K562 (cell line): ENCODE data around the gene ZNF485. TPM values are rescaled to one million over a fixed set of nuclear protein-coding genes. Genes with fewer than 3 reads are reported as not detected.

Experiments used
- ATAC-seq: fragments of 200-7000 bp; cut with Tn5 transposase; 3 replicates; pipeline ENCODE4 v1.9.1; 2020; ENCODE audit warnings: moderate library complexity
- BruUV-seq: library from RNA; stranded (reverse); fragments of 400-500 nt; replicated peaks from 2 replicates; lab custom pipeline; 2021; lab: Mats Ljungman, UMichigan
- CTCF ChIA-PET: fragments of 300-600 bp; formaldehyde crosslinking; extraction: SDS; loops from one replicate; lab custom pipeline; 2021; ENCODE audit warnings: low intra/inter-chr PET ratio; lab: Yijun Ruan, JAX
- POLR2A ChIA-PET: fragments of 300-600, 350-650 bp; sonication (Branson Sonifier 250); formaldehyde crosslinking; extraction: SDS; loops from one replicate; lab custom pipeline; 2021; ENCODE audit warnings: antibody characterized with exemption, inconsistent platforms; lab: Yijun Ruan, JAX
- DNase-seq, 4 experiments: peaks; one replicate each; pipeline versions ENCODE4 v3.0.0 to v3.0.0-alpha.2; 2011 to 2018; ENCODE audit warnings: low spot score in 3 of 4, mixed read lengths in 3 of 4; ENCODE audit errors: extremely low read depth in 1 of 4
- FAIRE-seq: peaks from 2 replicates; lab custom pipeline; 2011; peaks lifted over from hg19 to GRCh38; lab: Jason Lieb, UNC
- H2AFZ ChIP-seq: 2 replicates; pipeline ENCODE4 v1.6.0; 2011; ENCODE audit warnings: low read depth, low read length, control low read depth, inconsistent platforms
- H3K27ac ChIP-seq: fragments of 200-600 bp; 3 replicates; pipeline ENCODE4 v1.8.0; 2011; ENCODE audit warnings: low read depth, mild to moderate bottlenecking, control low read depth, inconsistent platforms, low read length, moderate library complexity, mixed read lengths; ENCODE audit errors: extremely low read depth
- H3K27me3 ChIP-seq, 2 experiments: fragments of 300-600 bp in 1 of 2; 2 replicates in 1 of 2; 3 replicates in 1 of 2; pipeline versions ENCODE4 v1.6.0 to v1.8.0; 2011; ENCODE audit warnings: inconsistent platforms in 2 of 2, low read length in 2 of 2, mild to moderate bottlenecking in 1 of 2, mixed read lengths in 1 of 2, moderate library complexity in 1 of 2; ENCODE audit not compliant: control insufficient read depth in 2 of 2, insufficient read depth in 2 of 2
- H3K36me3 ChIP-seq: fragments of 300-600 bp; 3 replicates; pipeline ENCODE4 v1.8.0; 2011; ENCODE audit warnings: mild to moderate bottlenecking, low read length, inconsistent platforms; ENCODE audit not compliant: control insufficient read depth, insufficient read depth
- H3K4me1 ChIP-seq, 2 experiments: fragments of 200-600 bp in 1 of 2; replicated peaks in 1 of 2; 2 replicates in 1 of 2; 3 replicates in 1 of 2; pipeline versions ENCODE4 v1.5.1 to v1.8.0; 2011; ENCODE audit warnings: inconsistent platforms in 2 of 2, low read length in 2 of 2, mild to moderate bottlenecking in 1 of 2, mixed read lengths in 1 of 2, moderate library complexity in 1 of 2; ENCODE audit not compliant: control insufficient read depth in 2 of 2, insufficient read depth in 2 of 2
- H3K4me2 ChIP-seq: 2 replicates; pipeline ENCODE4 v1.6.1; 2011; ENCODE audit warnings: low read length, control low read depth, inconsistent platforms, mixed read lengths; ENCODE audit not compliant: insufficient read depth
- H3K4me3 ChIP-seq: fragments of 200-600 bp; sonication (generic), shearing (Covaris generic); 2 replicates; pipeline ENCODE4 v1.5.1; 2016; ENCODE audit warnings: control low read depth, inconsistent platforms
- H3K79me2 ChIP-seq: fragments of 200-600 bp; 3 replicates; pipeline ENCODE4 v1.8.0; 2011; ENCODE audit warnings: low read length, inconsistent platforms; ENCODE audit not compliant: control insufficient read depth, insufficient read depth
- H3K9ac ChIP-seq, 2 experiments: 2 replicates each; pipeline versions ENCODE4 v1.6.0 to v1.6.1; 2011; ENCODE audit warnings: low read depth in 2 of 2, low read length in 2 of 2, control low read depth in 1 of 2, inconsistent platforms in 1 of 2, mild to moderate bottlenecking in 1 of 2, mixed read lengths in 1 of 2; ENCODE audit not compliant: insufficient read depth in 1 of 2
- H3K9me1 ChIP-seq: one replicate; pipeline ENCODE4 v1.6.0; 2011; ENCODE audit warnings: inconsistent platforms, mild to moderate bottlenecking, low read length, moderate library complexity; ENCODE audit not compliant: control insufficient read depth, insufficient read depth
- H3K9me3 ChIP-seq: replicated peaks from 2 replicates; pipeline ENCODE4 v1.5.1; 2011; ENCODE audit warnings: low read depth, low read length, inconsistent platforms; ENCODE audit not compliant: control insufficient read depth, insufficient read depth
- H4K20me1 ChIP-seq: replicated peaks from 2 replicates; pipeline ENCODE4 v1.6.1; 2011; ENCODE audit warnings: low read length, inconsistent platforms, mixed read lengths; ENCODE audit not compliant: control insufficient read depth, insufficient read depth
- ATF7 ChIP-seq: fragments of 450-650 bp; IDR thresholded peaks from 2 replicates; pipeline ENCODE4 v1.7.1; 2014; ENCODE audit warnings: mild to moderate bottlenecking, moderate library complexity
- E2F6 ChIP-seq, 2 experiments: IDR thresholded peaks; 2 replicates each; pipeline ENCODE4 v1.6.1; 2011; ENCODE audit warnings: borderline replicate concordance in 1 of 2, control low read depth in 1 of 2, low read depth in 1 of 2, low read length in 1 of 2, mild to moderate bottlenecking in 1 of 2, mixed read lengths in 1 of 2, moderate library complexity in 1 of 2; ENCODE audit not compliant: insufficient read depth in 1 of 2, insufficient read length in 1 of 2, poor library complexity in 1 of 2, severe bottlenecking in 1 of 2; ENCODE audit errors: extremely low read depth in 1 of 2
- EGR1 ChIP-seq: fragments of 450-650 bp; conservative IDR thresholded peaks from 2 replicates; pipeline ENCODE4 v1.6.1; 2017; ENCODE audit warnings: mild to moderate bottlenecking
- EP300 ChIP-seq: IDR thresholded peaks from 2 replicates; pipeline ENCODE4 v1.6.1; 2012; ENCODE audit warnings: low read length, improper control_type of control experiment
- MLLT1 ChIP-seq, 2 experiments: fragments of 450-650 bp; IDR thresholded peaks; 2 replicates each; pipeline ENCODE4 v1.6.1; 2016
- WGBS: fragments of 100-300 bp; shearing (Covaris generic); methylation state at CpG from one replicate; pipeline ENCODE4 v1.1.6; 2016; ENCODE audit warnings: low coverage, mixed read lengths; ENCODE audit not compliant: insufficient coverage; ENCODE audit errors: missing lambda C conversion rate; 5-methylcytosine and 5-hydroxymethylcytosine counted together
- in situ Hi-C: fragments of 300-500 bp; cut with MboI; formaldehyde crosslinking; loops from 4 replicates; pipeline ENCODE4 v1.15.0; 2018; ENCODE audit warnings: inconsistent platforms, mixed read lengths
- intact Hi-C: fragments of 100-400 bp; cut with micrococcal nuclease; formaldehyde crosslinking; loops from 2 replicates; pipeline ENCODE4 v1.14.2; 2022
- polyA plus RNA-seq, 8 experiments: library from polyadenylated mRNA; depleted of rRNA in 4 of 8; stranded (reverse) in 5 of 8; unstranded in 3 of 8; fragments of >200 nt; fragmentation: Nextera tagmentation in 2 of 8; fragmentation: Illumina TruSeq in 1 of 8; extraction: Ambion mirVana in 2 of 8; extraction: Trizol in 1 of 8; gene quantifications; 2 replicates each; pipeline versions ENCODE4 v1.2.1 to v1.2.3, GENCODE V29; 2011 to 2014; ENCODE audit warnings: inconsistent platforms in 1 of 8, missing spikeins in 1 of 8
- total RNA-seq, 7 experiments: library from RNA; depleted of rRNA in 6 of 7; stranded (reverse); fragments of >200 nt in 6 of 7; fragmentation: Illumina TruSeq in 2 of 7; extraction: Trizol in 2 of 7; gene quantifications; 2 replicates each; pipeline versions ENCODE4 v1.2.1 to v1.2.3, GENCODE V29; 2011 to 2021; ENCODE audit warnings: low replicate concordance in 1 of 7
- TF ChIP-seq, protein P1 (sequence below), 2 experiments: fragments of 450-650 bp in 1 of 2; sonication (generic) in 1 of 2; formaldehyde crosslinking in 1 of 2; IDR thresholded peaks in 1 of 2; conservative IDR thresholded peaks in 1 of 2; 2 replicates each; pipeline versions ENCODE4 v1.6.1 to v1.8.1; 2016 to 2023; ENCODE audit warnings: mild to moderate bottlenecking in 2 of 2, moderate library complexity in 2 of 2, inconsistent platforms in 1 of 2, missing genetic modification reagents in 1 of 2

Gene ZNF485
- total and polyA plus RNA-seq, 9 of the 15 experiments (the other 6 are each of a cell fraction or from before 2014, with no cell fraction given): 8.0 to 18.7 (median 11.9) TPM

- Histone ChIP-seq H3K27me3 (no peaks in the 10 kb centered on the region), H3K9me3 (peaks cover 16% of the 10 kb centered on the region), H4K20me1 (no peaks in the 10 kb centered on the region), H3K9ac (peak overlapping the region; percentile 79 to 96), H3K4me2 (peak overlapping the region; percentile 85), H3K36me3 (peaks cover 42% of the 10 kb centered on the region), H3K79me2 (peaks cover 50% of the 10 kb centered on the region), H3K9me1 (no peaks in the 10 kb centered on the region), H3K4me1 (peaks cover 8 to 17% of the 10 kb centered on the region in 2 experiments; a peak in 3 of 5 replicates), H3K4me3 (peak overlapping the region; percentile 61), H3K27ac (peak overlapping the region; percentile 80), H2AFZ (peak overlapping the region; percentile 87)
- intact Hi-C loops: loop anchor here (5.0 to 10.0 kb wide), 2 partner anchors 74 to 99 kb away; partner anchors contain the start of gene ZNF32
- 0 out of 2 replicates have a peak, but pooled peaks have one; percentile 30 for TF ChIP-seq ATF7
- TF ChIP-seq, protein P1, sequence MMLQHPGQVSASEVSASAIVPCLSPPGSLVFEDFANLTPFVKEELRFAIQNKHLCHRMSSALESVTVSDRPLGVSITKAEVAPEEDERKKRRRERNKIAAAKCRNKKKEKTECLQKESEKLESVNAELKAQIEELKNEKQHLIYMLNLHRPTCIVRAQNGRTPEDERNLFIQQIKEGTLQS (IDR thresholded peaks at IDR 0.05): peak; percentile 66
- TF ChIP-seq, protein P1 (CRISPR knock-in tag; conservative IDR thresholded peaks at IDR 0.05): no peak
- no peak for TF ChIP-seq MLLT1 (IDR thresholded peaks at IDR 0.05)
- no peak for TF ChIP-seq EP300
- peak; percentile 28 for TF ChIP-seq EGR1
- peak in 1 of 2 experiments; percentile 53 for TF ChIP-seq E2F6 (IDR thresholded peaks at IDR 0.05; ENCODE audit: borderline replicate concordance in 1 of 2, extremely low read depth in 1 of 2, insufficient read depth in 1 of 2, insufficient read length in 1 of 2, low read depth in 1 of 2, low read length in 1 of 2, poor library complexity in 1 of 2, severe bottlenecking in 1 of 2)
- CTCF ChIA-PET: no interaction called here
- TSS peak; percentile 50 for BruUV-seq
- FAIRE-seq (no peak), ATAC-seq (peak; percentile 19), DNase-seq (peak in 1 of 4 experiments; percentile 30)
- 3% methylated on average over 14 of the region's 14 CpGs for WGBS
- POLR2A ChIA-PET: interaction anchor here (0.6 to 1.7 kb wide), 6 partner anchors 9 to 804 kb away, joined by 3 to 5 read pairs (median 4); no protein-coding TSS in a partner anchor
- in situ Hi-C loops: no loop called here
Measured at GRCh38 chr10:43573250-43574000, 32.8 kb upstream of the ZNF485 start.
